Retinal pigment epithelial cell (primary cell): ENCODE measurements around the gene PLCL1.
A peak's percentile ranks its signal among the peaks of the same experiment; 100 is the strongest.

Experiments used
- DNase-seq: peaks from one replicate; pipeline ENCODE4 v3.0.0-alpha.2; 2010; ENCODE audit warnings: low read depth
- H3K4me3 ChIP-seq: 2 replicates; pipeline ENCODE4 v1.5.1; 2011; ENCODE audit warnings: mild to moderate bottlenecking, low read length, control low read depth, moderate library complexity
- CTCF ChIP-seq: conservative IDR thresholded peaks from 2 replicates; pipeline ENCODE4 v1.5.1; 2011; ENCODE audit warnings: low read depth, low read length, control low read depth, inconsistent platforms

Gene PLCL1

DNA sequence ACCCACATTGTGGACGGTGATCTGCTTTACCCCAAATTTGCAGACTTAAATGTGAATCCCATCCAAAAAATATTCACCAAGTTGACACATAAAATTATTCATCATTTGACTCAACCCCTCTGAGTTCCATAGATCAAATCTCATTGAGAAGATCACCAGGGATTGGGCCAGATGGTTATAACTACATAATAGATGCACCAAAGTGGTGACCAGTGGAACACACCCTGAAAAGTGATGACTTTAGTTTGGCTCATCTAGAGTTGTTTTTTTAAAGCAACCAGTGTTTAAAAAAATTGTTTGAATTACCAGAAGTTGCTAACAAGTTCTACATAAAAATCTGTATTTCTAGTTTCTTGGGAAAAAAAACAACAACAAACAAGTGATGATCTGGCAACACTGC lies 155.0 kb downstream of the PLCL1 start:
- H3K4me3 ChIP-seq: no peak overlapping the region
- no peak for TF ChIP-seq CTCF
- DNase-seq: no peak

GRCh38 chr2:197960786-197961185 lies 156.4 kb downstream of the PLCL1 start:
- DNase-seq: no peak
- TF ChIP-seq CTCF: no peak
- no peak overlapping the region for H3K4me3 ChIP-seq

- H3K4me3 ChIP-seq: no peak overlapping the region
- no peak for TF ChIP-seq CTCF
- DNase-seq: no peak
Observed at GRCh38 chr2:197964720-197965119, 160.3 kb downstream of the PLCL1 start.

DNA sequence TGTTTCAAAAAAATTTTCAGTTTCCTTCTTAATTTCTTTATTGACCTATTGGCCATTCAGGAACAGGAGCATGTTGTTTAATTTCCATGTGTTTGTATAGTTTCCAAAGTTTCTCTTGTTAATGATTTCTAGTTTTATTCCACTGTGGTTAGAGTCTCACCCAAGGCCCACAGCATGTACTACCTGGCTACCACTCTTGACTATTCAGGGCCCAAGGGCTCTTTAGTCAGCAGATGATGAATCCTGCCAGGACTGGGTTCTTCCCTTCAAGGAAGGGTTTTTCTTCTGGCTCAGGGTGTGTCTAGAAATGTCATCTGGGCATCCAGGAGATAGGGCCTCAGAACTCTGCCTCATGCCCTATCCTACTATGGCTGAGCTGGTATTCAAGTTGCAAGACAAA lies 161.4 kb downstream of the PLCL1 start:
- no peak for DNase-seq
- no peak overlapping the region for H3K4me3 ChIP-seq
- TF ChIP-seq CTCF: no peak

- TF ChIP-seq CTCF: no peak
- no peak for DNase-seq
- no peak overlapping the region for H3K4me3 ChIP-seq
Observed at GRCh38 chr2:197969391-197969893, 165.0 kb downstream of the PLCL1 start.

- no peak for TF ChIP-seq CTCF
- DNase-seq: peak; percentile 83
Observed at GRCh38 chr2:197972061-197972460, 167.7 kb downstream of the PLCL1 start.

DNA sequence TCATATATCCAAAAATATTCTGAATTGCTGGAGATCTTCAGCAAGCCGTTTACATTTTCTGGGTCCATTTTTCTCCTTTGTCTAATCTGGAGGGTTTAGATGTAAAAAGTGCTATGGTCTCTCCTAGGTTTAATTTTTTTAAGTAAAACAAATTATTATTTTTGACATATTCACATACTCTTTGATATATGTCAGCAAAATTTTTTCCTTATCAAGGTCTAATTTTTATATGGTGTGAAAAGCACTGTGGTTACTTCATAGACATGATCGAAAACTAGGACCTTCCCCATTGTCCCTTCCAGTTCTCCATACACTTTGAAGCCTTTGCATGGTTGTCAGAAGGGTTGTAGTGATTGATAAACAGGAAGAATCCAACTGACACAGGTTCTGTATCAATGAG lies 168.2 kb downstream of the PLCL1 start:
- no peak for TF ChIP-seq CTCF
- no peak overlapping the region for H3K4me3 ChIP-seq
- no peak for DNase-seq

More at GRCh38 chr2:197972061-197972460, 167.7 kb downstream of the PLCL1 start:
- H3K4me3 ChIP-seq: no peak overlapping the region
